ENCODE data around the gene COP1.

COP1 gene

GRCh38 chr1:176183618-176184017, 23.5 kb downstream of the COP1 start:
- no peak for TF ChIP-seq CTCF (IDR thresholded peaks at IDR 0.05; ENCODE audit: insufficient read depth, low read length, poor library complexity, severe bottlenecking)
- DNase-seq (ENCODE audit: extremely low read depth, insufficient read length), result no peak
- H3K36me3 ChIP-seq (ENCODE audit: control insufficient read depth, insufficient read depth, low read length), result no peaks in the 10 kb centered on the region
- H3K27me3 ChIP-seq (replicated peaks; ENCODE audit: control insufficient read depth, insufficient read depth, low read length), result no peaks in the 10 kb centered on the region
- H3K4me3 ChIP-seq (replicated peaks; ENCODE audit: low read depth, low read length), result no peak overlapping the region

GRCh38 chr1:176178316-176178715, 28.8 kb downstream of the COP1 start:
- DNase-seq (ENCODE audit: extremely low read depth, insufficient read length), result no peak
- Histone ChIP-seq H3K4me3 (replicated peaks; ENCODE audit: low read depth, low read length) (no peak overlapping the region), H3K27me3 (replicated peaks; ENCODE audit: control insufficient read depth, insufficient read depth, low read length) (no peaks in the 10 kb centered on the region), H3K36me3 (ENCODE audit: control insufficient read depth, insufficient read depth, low read length) (peaks cover 1% of the 10 kb centered on the region)
- TF ChIP-seq CTCF (IDR thresholded peaks at IDR 0.05; ENCODE audit: insufficient read depth, low read length, poor library complexity, severe bottlenecking), result no peak

GRCh38 chr1:176177764-176178163, 29.3 kb downstream of the COP1 start:
- H3K27me3 ChIP-seq (replicated peaks; ENCODE audit: control insufficient read depth, insufficient read depth, low read length), result no peaks in the 10 kb centered on the region
- DNase-seq (ENCODE audit: extremely low read depth, insufficient read length), result peak; percentile 43
- no peak for TF ChIP-seq CTCF (IDR thresholded peaks at IDR 0.05; ENCODE audit: insufficient read depth, low read length, poor library complexity, severe bottlenecking)
- H3K4me3 ChIP-seq (replicated peaks; ENCODE audit: low read depth, low read length), result no peak overlapping the region
- peaks cover 1% of the 10 kb centered on the region for H3K36me3 ChIP-seq (ENCODE audit: control insufficient read depth, insufficient read depth, low read length)

- DNase-seq (ENCODE audit: extremely low read depth, insufficient read length), result no peak
- no peaks in the 10 kb centered on the region for H3K27me3 ChIP-seq (replicated peaks; ENCODE audit: control insufficient read depth, insufficient read depth, low read length)
- H3K36me3 ChIP-seq (ENCODE audit: control insufficient read depth, insufficient read depth, low read length), result peaks cover 1% of the 10 kb centered on the region
- H3K4me3 ChIP-seq (replicated peaks; ENCODE audit: low read depth, low read length), result no peak overlapping the region
- TF ChIP-seq CTCF (IDR thresholded peaks at IDR 0.05; ENCODE audit: insufficient read depth, low read length, poor library complexity, severe bottlenecking), result no peak
These were observed 33.0 kb downstream of the COP1 start for GRCh38 chr1:176174108-176174507.

- Histone ChIP-seq H3K4me3 (replicated peaks; ENCODE audit: low read depth, low read length) (no peak overlapping the region), H3K36me3 (ENCODE audit: control insufficient read depth, insufficient read depth, low read length) (peaks cover 1% of the 10 kb centered on the region), H3K27me3 (replicated peaks; ENCODE audit: control insufficient read depth, insufficient read depth, low read length) (no peaks in the 10 kb centered on the region)
- no peak for TF ChIP-seq CTCF (IDR thresholded peaks at IDR 0.05; ENCODE audit: insufficient read depth, low read length, poor library complexity, severe bottlenecking)
- no peak for DNase-seq (ENCODE audit: extremely low read depth, insufficient read length)
These were observed 34.9 kb downstream of the COP1 start for GRCh38 chr1:176172215-176172614.

- DNase-seq (ENCODE audit: extremely low read depth, insufficient read length), result no peak
- H3K36me3 ChIP-seq (ENCODE audit: control insufficient read depth, insufficient read depth, low read length), result no peaks in the 10 kb centered on the region; the same call in none of the 2 replicates
- no peaks in the 10 kb centered on the region for H3K27me3 ChIP-seq (replicated peaks; ENCODE audit: control insufficient read depth, insufficient read depth, low read length)
- H3K4me3 ChIP-seq (replicated peaks; ENCODE audit: low read depth, low read length), result no peak overlapping the region
- no peak for TF ChIP-seq CTCF (IDR thresholded peaks at IDR 0.05; ENCODE audit: insufficient read depth, low read length, poor library complexity, severe bottlenecking)
These were observed 39.9 kb downstream of the COP1 start for GRCh38 chr1:176167210-176167609.

All from GM06990 (cell line).